Stimulated activated CD8-positive, alpha-beta memory T cell treated with anti-CD3 and anti-CD28 coated beads, Interleukin-4, amount 100 ng/mL, for 24 hours (primary cell): ENCODE results near the gene DPEP1.
"Not testable (repeated sequence)": the region's sequence is repeated elsewhere in the genome, so short reads cannot be mapped to it uniquely, and the experiment has no call there.

ENCODE experiments used
- DNase-seq: peaks from one replicate; pipeline ENCODE4 v3.0.0-alpha.2; 2020; ENCODE audit warnings: low read depth

DPEP1 gene

GRCh38 chr16:89620406-89620841, 7.0 kb downstream of the DPEP1 start:
- DNase-seq = no peak

GRCh38 chr16:89621136-89621697, 7.8 kb downstream of the DPEP1 start:
- no peak for DNase-seq

- DNase-seq = no peak
Observed at GRCh38 chr16:89621698-89622409, 8.4 kb downstream of the DPEP1 start.

DNA sequence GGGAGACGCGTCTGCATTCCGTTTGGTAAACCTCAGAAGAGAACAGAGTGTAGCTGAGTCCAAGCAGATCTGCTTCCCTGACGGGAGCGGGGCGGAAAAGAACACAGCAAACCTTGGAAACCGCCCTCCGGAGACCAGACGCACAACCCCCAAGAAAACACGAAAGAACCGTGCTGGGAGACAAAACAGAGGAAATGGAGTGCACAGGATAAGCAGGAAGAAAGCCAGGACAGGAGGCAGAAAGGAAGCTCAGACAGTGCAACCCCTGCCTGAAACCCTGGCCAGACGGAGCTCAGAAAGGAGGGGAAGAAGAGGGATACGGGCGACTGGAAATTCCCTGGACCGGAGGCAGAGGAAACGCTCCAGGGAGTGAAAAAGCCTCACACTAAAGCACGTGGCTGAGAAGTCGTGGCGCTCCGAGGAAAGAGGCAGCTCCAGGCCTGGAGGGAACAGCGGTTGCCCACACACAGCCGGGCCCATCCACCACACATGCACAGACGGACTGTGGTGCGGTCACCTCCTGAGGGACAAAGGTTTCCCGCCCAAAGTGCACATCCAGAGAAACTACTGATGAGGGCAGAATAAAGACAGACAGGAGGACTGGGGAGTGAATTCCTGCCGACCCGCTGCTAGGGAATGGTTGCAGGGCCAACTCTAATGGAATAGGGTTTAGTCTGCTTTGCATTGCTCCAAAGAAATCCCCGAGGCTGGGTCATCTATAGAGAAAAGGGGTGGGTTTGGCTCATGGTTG, 10.2 kb downstream of the DPEP1 start:
- DNase-seq = no peak

DNA sequence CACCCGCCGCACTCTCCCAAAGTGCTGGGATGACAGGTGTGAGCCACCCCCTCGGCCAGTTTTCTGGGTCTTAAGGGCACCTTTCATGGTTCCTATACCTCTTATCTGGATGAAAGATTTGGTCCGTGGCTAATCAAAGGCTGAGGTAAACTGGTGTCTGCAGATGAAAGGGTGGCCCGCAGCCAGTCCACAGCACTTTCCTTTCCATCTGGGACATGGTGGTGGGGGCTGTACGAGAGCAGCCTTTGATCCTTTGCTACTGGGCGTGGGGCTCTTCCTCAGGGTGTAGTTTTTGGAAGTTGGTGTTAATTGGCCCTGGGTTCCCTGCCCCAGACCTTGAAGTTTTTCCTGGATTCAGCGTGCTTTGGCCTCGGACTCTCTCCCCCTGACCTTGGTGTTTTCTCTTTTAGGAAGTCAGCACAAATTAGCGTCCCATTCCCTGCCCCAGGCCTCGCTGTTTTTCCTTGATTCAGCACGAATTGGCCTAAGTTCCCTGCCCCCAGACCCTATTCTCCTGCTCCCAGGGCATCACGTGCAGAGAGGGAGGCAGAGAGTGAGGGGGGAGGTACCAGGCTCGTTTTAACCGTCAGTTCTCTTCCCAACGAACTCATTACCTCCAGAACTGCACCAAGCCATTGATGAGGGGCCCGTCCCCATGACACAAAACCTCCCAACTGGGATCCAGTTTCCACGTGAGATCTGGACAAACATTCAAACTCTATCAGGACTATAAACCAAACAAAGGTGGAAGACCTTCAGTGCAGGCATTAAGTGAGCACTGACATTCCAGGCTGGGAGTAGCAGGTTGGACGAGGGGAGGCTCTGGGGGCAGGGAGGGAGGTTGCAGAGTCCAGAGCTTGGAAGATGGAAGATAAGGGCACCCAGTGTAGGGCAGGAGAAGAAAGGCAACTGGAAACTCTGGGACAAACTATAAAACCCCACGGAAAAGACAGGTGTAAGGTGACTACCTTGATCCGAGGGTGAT, 11.6 kb downstream of the DPEP1 start:
- no peak for DNase-seq

GRCh38 chr16:89629827-89630610, 16.6 kb downstream of the DPEP1 start:
- DNase-seq = no peak

DNA sequence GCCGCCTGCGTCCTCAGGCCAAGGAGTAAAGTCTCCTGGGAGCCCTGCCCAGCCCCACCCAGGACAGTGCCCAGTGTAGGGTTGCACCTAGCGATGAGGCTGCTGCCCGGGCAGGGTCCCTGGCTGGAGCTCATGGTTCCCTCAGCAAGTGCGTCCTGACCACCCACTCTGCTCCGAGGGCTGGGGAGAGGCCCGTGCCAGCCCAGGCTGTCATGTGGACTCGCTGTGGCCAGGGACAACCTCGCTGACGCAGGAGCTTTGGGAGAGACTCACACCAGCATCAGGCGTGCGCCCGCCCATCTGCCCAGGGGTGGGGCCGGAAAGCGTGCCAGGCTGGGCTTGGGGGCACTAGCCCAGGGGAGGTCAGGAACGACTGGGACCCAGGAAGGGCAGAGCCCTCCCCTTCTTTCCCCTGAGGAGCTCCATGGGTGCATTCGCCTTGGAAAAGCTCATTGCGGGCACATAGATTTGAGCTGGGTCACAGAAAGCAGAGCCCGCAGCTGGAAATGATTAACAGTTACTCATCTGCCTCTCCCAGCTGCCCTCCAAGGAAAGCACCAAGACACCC, 19.7 kb downstream of the DPEP1 start:
- no peak for DNase-seq

DNA sequence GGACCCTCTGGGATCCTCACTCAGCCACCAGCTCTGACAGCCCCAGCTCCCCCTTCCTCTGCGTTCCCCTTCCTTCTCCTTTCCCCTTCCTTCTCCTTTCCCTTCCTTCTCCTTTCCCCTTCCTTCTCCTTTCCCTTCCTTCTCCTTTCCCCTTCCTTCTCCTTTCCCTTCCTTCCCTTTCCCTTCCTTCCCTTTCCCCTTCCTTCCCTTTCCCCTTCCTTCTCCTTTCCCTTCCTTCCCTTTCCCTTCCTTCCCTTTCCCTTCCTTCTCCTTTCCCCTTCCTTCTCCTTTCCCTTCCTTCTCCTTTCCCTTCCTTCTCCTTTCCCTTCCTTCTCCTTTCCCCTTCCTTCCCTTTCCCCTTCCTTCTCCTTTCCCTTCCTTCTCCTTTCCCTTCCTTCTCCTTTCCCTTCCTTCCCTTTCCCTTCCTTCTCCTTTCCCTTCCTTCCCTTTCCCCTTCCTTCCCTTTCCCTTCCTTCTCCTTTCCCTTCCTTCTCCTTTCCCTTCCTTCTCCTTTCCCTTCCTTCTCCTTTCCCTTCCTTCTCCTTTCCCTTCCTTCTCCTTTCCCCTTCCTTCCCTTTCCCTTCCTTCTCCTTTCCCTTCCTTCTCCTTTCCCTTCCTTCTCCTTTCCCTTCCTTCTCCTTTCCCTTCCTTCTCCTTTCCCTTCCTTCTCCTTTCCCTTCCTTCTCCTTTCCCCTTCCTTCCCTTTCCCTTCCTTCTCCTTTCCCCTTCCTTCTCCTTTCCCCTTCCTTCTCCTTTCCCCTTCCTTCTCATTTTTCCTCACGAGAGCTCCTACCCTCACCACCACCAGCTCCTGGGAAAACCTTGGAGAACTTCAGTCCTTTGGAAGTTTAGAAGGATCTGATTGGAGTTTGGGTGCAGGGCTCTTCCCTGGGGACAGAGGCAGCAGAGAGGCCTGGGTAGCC, 21.3 kb downstream of the DPEP1 start:
- not testable (repeated sequence) for DNase-seq

DNA sequence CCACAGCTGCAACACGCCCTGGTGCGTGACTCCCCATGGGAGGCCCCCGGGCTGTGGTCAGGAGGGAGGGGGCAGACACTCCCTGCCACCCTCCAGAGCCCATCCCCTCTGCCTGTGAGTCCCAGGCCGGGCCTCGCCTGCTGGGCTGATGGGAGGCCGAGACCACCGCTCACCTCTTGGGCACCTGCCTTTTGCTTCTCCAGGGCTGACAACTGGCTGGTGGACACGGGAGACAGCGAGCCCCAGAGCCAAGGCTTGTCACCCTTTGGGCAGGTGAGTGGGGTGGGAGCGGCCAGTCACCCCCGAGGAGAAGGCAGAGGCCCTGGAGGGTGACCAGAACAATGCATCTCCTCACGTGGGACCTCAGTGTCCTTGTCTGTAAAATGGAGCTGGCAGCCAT, 23.2 kb downstream of the DPEP1 start:
- DNase-seq = no peak

DNA sequence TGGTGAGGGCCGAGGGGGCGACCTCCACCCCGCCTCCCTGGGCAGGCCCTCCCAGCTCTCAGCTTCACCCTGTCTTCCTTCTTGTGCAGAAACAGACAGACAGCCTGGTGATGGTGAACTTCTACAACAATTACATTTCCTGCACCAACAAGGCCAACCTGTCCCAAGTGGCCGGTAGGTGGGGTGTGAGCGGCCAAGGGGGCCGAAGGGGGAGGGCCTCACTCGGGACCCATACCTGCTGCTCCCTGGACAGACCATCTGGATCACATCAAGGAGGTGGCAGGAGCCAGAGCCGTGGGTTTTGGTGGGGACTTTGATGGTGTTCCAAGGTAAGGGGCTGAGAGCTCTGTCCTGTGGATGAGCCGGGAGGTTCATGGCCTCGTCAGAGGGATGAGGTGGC, 23.9 kb downstream of the DPEP1 start:
- DNase-seq = no peak

DNA sequence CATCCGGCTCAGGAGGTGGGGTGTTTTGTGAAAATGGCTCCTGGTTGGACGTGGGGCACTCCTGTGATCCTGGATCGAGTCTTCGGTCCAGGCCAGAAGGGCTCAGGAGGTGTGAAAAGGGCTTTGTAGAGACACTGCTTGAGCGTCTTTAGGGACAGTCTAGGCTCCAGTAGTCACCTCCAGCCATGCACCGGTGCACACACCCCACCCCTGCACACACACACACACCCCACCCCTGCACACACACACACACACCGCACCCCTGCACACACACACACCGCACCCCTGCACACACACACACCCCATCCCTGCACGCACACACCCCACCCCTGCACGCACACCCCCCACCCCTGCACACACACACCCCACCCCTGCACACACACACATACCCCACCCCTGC, 25.0 kb downstream of the DPEP1 start:
- no peak for DNase-seq

DNA sequence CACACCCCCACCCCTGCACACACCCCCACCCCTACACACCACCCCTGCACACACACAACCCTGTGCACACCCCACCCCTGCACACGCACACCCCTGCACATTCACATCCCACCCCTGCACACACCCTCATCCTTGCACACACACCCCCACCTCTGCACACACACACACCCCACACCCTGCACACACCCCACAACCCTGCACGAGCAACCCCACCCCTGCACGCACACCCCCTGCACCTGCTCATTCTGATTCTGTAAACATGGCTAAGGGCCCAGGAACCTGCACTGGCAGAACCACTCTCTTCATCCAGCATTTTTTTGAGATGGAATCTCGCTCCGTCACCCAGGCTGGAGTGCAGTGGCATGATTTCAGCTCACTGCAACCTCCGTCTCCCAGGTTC, 25.9 kb downstream of the DPEP1 start:
- DNase-seq = no peak

DNA sequence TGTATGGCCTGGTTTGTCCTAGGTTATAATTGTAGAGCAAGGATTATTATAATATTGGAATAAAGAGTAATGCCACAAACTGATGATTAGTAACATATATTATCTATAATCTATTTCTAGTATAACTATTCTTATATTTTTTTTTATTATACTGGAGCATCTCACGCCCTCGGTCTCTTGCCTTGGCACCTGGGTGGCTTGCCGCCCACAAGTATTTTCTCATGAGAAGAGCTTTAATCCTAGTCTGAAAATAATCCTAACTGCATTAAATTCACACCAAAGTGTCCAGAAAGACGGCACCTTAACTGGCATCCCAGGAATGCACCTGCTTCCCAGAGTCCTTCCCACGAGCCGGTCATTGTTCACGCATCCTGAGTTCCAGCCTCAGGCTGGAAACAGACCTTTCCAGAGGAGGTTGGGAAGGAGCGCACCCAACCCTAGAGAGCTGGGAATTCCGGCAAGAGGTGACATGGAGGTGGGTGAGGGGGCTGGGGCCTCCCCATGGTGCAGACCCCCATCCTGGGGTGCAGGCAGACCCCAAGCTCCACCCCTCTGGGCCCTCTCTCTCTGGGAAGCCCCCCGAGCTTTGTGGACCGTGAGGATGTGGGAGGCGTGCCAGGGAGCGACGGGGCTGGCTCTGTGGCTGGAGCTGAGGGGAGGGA, 28.1 kb downstream of the DPEP1 start:
- no peak for DNase-seq

- DNase-seq = no peak
Observed at GRCh38 chr16:89642574-89642973, 29.1 kb downstream of the DPEP1 start.

DNA sequence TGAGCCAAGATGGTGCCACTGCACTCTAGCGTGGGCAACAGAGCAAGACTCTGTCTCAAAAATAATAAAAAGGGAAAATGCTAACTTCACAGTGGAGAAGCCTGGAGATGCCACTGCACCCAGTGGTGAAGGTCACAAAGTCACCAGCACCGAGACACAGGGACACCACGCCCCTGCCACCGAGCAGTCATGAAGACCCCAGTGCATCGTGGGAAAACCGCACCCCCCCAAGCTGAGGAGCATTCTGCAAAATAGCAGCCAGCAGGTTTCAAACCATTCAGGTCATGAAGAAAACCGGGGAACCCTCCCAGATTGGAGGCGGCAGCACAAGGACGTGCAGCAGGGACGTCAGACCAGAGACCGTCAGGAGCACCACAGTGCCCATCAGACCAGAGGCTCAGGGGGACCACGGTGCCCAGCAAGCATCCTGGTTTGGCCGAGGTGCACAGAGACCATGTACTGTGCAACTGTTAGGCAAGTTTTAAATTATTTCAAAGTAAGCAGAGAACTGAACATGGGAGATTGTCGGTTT, 30.4 kb downstream of the DPEP1 start:
- DNase-seq = no peak

DNA sequence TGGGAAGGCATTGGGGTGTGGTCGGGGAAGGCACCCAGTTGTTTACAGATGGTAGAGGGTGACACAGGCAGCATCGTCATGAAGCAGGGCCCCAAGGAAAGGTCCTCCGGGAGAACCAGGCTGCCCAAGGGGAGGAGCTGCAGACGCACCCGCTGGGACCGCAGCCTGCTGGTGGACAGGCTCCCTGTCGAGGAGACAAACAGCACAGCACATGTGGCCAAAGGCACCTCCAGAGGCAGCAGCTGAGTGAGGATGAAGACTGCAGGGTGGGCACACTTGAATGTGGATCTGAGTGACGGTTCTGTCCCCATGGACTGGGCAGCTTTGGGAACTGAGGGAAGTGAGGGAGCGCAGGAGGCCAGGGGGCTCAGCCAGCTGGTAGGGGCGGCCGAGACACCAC, 31.7 kb downstream of the DPEP1 start:
- no peak for DNase-seq

DNA sequence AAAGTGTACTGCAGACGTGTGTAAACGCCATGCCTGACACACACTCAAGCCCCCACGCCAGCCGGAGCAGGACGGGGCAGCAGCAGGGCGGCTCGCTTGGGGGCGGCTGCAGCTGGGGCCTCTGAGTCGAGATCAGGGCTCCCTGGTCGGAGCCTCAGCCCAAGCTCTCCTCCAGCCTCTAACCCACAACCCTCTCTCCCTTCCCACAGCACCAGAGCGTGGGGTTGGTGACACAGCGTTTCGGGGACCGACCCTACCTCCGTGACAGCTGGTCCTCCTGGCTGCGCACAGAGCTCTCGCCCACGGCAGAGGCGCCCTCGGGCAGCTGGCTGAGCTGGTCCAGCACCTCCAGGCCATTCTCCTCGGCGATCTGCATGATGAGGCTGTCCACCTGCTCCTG, 32.8 kb downstream of the DPEP1 start:
- no peak for DNase-seq

DNA sequence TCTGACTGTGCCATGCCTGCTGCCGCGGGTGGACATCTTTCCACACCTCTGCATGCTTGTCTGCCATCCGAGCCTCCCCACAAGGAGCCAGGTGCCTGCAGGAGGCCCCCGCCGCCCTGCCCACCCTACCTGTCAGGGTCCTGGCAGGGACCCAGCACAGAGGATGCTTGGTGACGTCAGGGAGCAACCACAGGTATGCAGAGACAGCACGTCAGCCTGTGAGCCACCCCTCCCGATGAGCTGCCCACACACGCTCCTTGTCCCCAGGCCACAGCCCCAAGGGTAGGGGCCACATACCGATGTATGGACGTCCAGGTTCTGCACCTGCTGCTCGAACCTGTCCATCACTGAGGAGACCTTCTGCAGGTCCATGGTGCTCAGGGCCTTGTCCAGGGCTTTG, 33.5 kb downstream of the DPEP1 start:
- DNase-seq = no peak

GRCh38 chr16:89651584-89651983, 38.1 kb downstream of the DPEP1 start:
- DNase-seq = no peak
